ENCODE data around the gene AGMO.

GRCh38 chr7:15546272-15546792 is 15.5 kb downstream of the AGMO start:
- TF ChIP-seq CTCF (conservative IDR thresholded peaks at IDR 0.05; ENCODE audit: low read depth in 2 of 2), result no peak
- TF ChIP-seq POLR2AphosphoS5 (IDR thresholded peaks at IDR 0.05; ENCODE audit: low read depth), result no peak
